Measurements from ENCODE around the gene HTR5A.

- TF ChIP-seq CTCF (IDR thresholded peaks at IDR 0.05) = no peak
- TF ChIP-seq POLR2A (IDR thresholded peaks at IDR 0.05) = no peak
Measured at GRCh38 chr7:155043756-155044155, 26.4 kb upstream of the HTR5A start.

Measured in Peyer's patch (tissue), 4 donors.